ENCODE results near the gene TOM1L2. TPM values are rescaled to one million over a fixed set of nuclear protein-coding genes. Genes with fewer than 3 reads are reported as not detected.
"Not testable (repeated sequence)": the region's sequence is repeated elsewhere in the genome, so short reads cannot be mapped to it uniquely, and the experiment has no call there.

TOM1L2 gene
- polyA plus RNA-seq, 4 donors: 33.3 to 46.1 (median 36.1) TPM

- DNase-seq (ENCODE audit: low read depth in 4 of 4, low spot score in 3 of 4): no peak
These were observed 26.7 kb upstream of the TOM1L2 start for GRCh38 chr17:17998934-17999333.

- DNase-seq (ENCODE audit: low read depth in 4 of 4, low spot score in 3 of 4): not testable (repeated sequence)
These were observed 23.7 kb upstream of the TOM1L2 start for GRCh38 chr17:17995887-17996286.

GRCh38 chr17:17994271-17995069, 22.3 kb upstream of the TOM1L2 start:
- DNase-seq (ENCODE audit: low read depth in 4 of 4, low spot score in 3 of 4): no peak

- DNase-seq (ENCODE audit: low read depth in 4 of 4, low spot score in 3 of 4): no peak
These were observed 21.7 kb upstream of the TOM1L2 start for GRCh38 chr17:17993852-17994251.

GRCh38 chr17:17993366-17993765, 21.2 kb upstream of the TOM1L2 start:
- no peak for DNase-seq (ENCODE audit: low read depth in 4 of 4, low spot score in 3 of 4)

- no peak for DNase-seq (ENCODE audit: low read depth in 4 of 4, low spot score in 3 of 4)
These were observed 18.1 kb upstream of the TOM1L2 start for GRCh38 chr17:17990282-17990681.

GRCh38 chr17:17989618-17990017, 17.4 kb upstream of the TOM1L2 start:
- DNase-seq (ENCODE audit: low read depth in 4 of 4, low spot score in 3 of 4): no peak

- DNase-seq (ENCODE audit: low read depth in 4 of 4, low spot score in 3 of 4): no peak
These were observed 16.9 kb upstream of the TOM1L2 start for GRCh38 chr17:17989081-17989480.

- DNase-seq (ENCODE audit: low read depth in 4 of 4, low spot score in 3 of 4): no peak
These were observed 16.3 kb upstream of the TOM1L2 start for GRCh38 chr17:17988427-17988945.

- DNase-seq (ENCODE audit: low read depth in 4 of 4, low spot score in 3 of 4): no peak
These were observed 15.7 kb upstream of the TOM1L2 start for GRCh38 chr17:17987901-17988300.

GRCh38 chr17:17987187-17987896, 15.1 kb upstream of the TOM1L2 start:
- DNase-seq (ENCODE audit: low read depth in 4 of 4, low spot score in 3 of 4): no peak

GRCh38 chr17:17985555-17985954, 13.4 kb upstream of the TOM1L2 start:
- no peak for DNase-seq (ENCODE audit: low read depth in 4 of 4, low spot score in 3 of 4)

- DNase-seq (ENCODE audit: low read depth in 4 of 4, low spot score in 3 of 4): no peak
These were observed 13.0 kb upstream of the TOM1L2 start for GRCh38 chr17:17985153-17985552.

GRCh38 chr17:17983776-17984175, 11.6 kb upstream of the TOM1L2 start:
- no peak for DNase-seq (ENCODE audit: low read depth in 4 of 4, low spot score in 3 of 4)

- DNase-seq (ENCODE audit: low read depth in 4 of 4, low spot score in 3 of 4): no peak
These were observed 11.2 kb upstream of the TOM1L2 start for GRCh38 chr17:17983376-17983775.

- DNase-seq (ENCODE audit: low read depth in 4 of 4, low spot score in 3 of 4): no peak
These were observed 10.6 kb upstream of the TOM1L2 start for GRCh38 chr17:17982801-17983200.

- DNase-seq (ENCODE audit: low read depth in 4 of 4, low spot score in 3 of 4): no peak
These were observed 9.1 kb upstream of the TOM1L2 start for GRCh38 chr17:17981330-17981729.

GRCh38 chr17:17979778-17980177, 7.6 kb upstream of the TOM1L2 start:
- no peak for DNase-seq (ENCODE audit: low read depth in 4 of 4, low spot score in 3 of 4)

- DNase-seq (ENCODE audit: low read depth in 4 of 4, low spot score in 3 of 4): no peak
These were observed 6.6 kb upstream of the TOM1L2 start for GRCh38 chr17:17978481-17979424.

- no peak for DNase-seq (ENCODE audit: low read depth in 4 of 4, low spot score in 3 of 4)
These were observed 4.9 kb upstream of the TOM1L2 start for GRCh38 chr17:17976931-17977570.
